AG09319 (cell line): ENCODE results near the gene OPRM1.

Experiments used
- DNase-seq: peaks from one replicate; pipeline ENCODE4 v3.0.0-alpha.2; 2010; ENCODE audit warnings: low read depth; ENCODE audit errors: extremely low read depth
- TF ChIP-seq, protein P1 (sequence below): IDR thresholded peaks from 2 replicates; pipeline ENCODE4 v1.5.1; 2011; ENCODE audit warnings: low read depth, mild to moderate bottlenecking, inconsistent platforms, low read length, moderate library complexity

The OPRM1 gene

DNA sequence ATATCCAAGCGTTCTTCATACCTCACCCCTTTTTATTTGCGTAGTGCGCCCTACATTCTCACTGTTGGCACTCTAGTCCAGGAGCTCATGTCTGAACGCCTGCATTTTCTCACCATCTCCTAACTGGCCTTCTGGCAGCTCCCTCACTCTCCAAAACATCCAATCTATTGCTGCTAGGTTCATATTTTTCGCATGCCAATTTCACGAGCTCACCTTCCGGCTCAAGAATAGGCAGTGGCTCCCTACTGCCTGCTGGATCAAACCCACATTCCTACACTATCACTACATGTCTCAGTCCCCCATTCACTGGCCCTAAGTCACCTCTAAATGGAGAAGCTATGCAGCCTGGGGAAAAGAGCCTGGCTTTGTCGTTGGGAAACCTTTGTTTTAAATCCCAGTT is 202.5 kb downstream of the OPRM1 start:
- DNase-seq = no peak
- TF ChIP-seq, protein P1, sequence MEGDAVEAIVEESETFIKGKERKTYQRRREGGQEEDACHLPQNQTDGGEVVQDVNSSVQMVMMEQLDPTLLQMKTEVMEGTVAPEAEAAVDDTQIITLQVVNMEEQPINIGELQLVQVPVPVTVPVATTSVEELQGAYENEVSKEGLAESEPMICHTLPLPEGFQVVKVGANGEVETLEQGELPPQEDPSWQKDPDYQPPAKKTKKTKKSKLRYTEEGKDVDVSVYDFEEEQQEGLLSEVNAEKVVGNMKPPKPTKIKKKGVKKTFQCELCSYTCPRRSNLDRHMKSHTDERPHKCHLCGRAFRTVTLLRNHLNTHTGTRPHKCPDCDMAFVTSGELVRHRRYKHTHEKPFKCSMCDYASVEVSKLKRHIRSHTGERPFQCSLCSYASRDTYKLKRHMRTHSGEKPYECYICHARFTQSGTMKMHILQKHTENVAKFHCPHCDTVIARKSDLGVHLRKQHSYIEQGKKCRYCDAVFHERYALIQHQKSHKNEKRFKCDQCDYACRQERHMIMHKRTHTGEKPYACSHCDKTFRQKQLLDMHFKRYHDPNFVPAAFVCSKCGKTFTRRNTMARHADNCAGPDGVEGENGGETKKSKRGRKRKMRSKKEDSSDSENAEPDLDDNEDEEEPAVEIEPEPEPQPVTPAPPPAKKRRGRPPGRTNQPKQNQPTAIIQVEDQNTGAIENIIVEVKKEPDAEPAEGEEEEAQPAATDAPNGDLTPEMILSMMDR = no peak

DNA sequence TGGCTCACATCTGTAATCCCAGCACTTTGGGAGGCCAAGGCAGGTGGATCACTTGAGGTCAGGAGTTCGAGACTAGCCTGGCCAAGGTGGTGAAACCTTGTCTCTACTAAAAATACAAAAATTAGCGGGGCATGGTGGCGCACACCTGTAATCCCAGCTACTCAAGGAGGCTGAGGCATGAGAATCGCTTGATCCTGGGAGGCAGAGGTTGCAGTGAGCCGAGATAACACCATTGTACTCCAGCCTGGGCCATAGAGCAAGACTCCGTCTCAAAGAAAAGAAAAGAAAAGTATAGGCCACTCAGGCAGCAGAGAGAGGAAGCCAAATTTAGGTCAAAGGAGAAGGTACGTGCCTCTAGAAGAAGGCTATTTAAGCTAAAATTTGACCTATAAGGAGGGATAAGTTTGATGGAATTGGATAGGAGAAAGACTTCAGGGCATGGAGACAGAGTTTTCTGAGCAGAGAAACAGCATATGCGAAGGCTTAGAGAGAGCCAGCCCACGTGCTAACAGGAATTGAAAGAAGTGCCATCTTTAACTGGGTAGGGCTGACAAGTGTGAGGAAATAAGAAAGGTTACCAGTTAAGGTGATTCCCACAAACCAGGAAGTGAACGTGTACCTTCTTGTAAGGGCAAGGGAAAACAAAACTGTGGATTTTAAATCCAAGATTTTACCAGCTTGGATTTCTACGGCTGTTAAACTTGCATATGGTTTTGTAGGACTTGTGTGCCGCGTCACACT is 203.7 kb downstream of the OPRM1 start:
- no peak for DNase-seq
- TF ChIP-seq, protein P1 = no peak

DNA sequence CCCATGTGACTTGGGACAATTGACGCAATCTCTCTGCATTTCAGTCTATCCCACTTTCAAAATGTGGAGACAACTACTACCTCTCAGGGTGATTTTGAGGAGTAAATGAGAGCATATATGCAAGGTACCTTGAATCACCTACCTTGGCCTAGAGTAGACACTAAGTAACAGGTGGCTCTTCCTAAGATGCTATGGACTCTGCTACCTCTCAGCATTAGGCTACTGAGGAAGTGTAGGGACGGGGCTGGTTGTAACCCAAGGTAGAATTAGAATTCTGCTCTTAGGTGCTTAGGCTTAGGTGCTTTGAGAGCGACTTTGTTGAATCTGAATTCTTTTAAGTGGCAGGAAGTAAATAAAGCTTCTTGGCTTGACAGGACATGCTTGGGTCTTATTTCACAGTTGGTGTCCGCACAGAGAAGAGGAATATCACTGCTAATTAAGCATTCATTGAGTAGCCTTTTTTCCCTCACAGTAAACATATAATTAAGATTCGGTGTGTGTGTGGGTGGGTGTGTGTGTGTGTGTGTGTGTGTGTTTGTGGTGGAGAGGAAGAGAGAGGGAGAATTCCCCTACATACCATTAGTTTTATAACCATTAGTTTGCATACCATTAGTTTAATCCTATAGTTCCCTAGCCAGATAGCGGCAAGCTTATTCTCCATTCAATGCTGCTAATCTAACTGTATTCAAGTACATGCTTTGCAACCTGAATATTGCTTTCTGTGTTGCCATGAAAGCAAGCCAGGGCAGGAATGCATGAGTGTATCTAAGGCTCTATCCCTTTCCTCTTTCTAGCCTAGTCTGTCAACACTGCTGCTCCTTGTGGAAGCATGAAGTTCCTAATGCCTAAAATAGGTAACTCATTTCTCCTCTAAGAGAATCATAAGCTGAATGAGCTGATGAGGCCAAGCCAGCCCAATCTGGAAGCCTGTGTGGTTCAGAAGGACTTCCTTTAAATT is 205.0 kb downstream of the OPRM1 start:
- TF ChIP-seq, protein P1 = no peak
- DNase-seq = no peak

DNA sequence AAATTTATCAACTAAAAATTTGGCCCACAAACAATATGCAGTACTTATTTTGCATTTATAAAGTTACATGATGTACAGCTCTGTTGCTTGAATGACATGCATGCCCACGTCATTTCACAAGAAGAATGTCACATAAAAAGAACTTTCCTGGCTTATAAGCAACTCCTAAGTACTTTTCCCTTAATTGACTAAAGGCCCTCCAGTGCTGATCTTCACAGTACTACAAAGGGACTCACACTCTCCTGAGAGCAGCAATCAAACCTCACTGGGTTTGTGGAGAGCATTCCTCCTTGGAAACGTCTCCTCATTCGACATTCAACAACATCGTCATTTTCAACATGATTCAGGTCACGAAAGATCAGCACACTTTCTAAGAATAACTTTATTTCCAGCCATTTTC is 206.5 kb downstream of the OPRM1 start:
- DNase-seq = no peak
- TF ChIP-seq, protein P1 = no peak

DNA sequence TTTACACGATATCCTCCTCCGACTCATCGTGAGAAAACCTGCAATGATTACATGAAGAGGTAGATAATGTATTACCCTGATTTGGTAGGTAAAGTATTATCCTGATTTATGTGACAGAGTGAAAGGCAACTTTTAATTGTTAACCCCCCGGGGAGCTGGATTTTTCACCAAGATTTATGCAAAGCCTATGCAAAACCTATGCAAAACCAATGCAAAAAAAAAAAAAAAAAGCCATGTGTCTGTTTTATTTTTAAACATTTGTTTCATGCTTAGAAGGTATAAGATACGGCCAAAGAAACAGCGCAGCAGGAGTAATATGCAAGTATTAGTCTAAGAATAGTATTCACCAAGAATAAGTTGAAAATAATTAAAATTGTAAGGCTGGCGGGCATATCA is 207.7 kb downstream of the OPRM1 start:
- DNase-seq = no peak
- TF ChIP-seq, protein P1 = no peak

DNA sequence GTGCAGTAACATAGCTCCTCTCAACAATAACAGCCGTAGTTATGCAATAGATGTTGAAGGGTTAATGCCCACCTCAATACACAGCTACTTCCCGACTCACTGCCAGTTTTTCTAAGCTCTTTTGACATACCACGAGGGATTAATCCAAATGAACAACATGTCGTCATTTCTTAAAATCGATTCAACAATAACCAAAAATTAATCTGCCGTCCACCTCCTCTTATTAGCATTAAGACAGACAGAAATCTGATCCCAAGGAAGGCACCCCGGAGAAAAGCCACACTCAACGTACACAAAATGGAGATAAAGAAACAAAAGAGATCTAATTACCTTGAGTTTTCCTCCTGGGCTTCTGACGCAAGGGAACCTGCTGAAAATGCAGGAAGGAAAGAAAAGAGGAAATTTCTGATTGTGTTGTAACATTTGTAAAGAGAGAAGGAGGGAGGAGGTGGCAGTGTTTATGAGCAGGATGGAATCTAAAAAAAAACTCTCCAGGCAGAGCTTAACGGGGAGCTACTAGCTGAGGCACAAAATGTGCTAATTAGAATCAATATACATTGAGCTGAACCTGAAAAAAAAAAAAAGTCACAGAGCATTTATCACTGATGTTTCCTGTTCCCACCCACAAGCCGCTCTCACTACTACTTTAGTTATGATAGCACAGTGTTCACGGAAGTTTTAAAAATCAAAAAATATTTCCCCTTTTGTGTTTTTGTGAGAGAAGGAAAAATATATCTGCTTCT is 208.2 kb downstream of the OPRM1 start:
- no peak for DNase-seq
- TF ChIP-seq, protein P1 = no peak
